Tongue (tissue), 2 donors: Measurements from ENCODE around the gene PDLIM4. TPM values are rescaled to one million over a fixed set of nuclear protein-coding genes. Genes with fewer than 3 reads are reported as not detected.

ENCODE experiments used
- DNase-seq: peaks from one replicate; pipeline ENCODE4 v3.0.0-alpha.2; 2015
- total RNA-seq: library from RNA; depleted of rRNA; stranded (reverse); fragments of >200 nt; gene quantifications from one replicate; pipeline ENCODE4 v1.2.3, GENCODE V29; 2014

The PDLIM4 gene
- total RNA-seq, 1 donor from 2014 or later, result 49.6 TPM

GRCh38 chr5:132267166-132267739 lies 9.8 kb downstream of the PDLIM4 start:
- no peak for DNase-seq

- DNase-seq, result peak; percentile 68
These were observed 10.7 kb downstream of the PDLIM4 start for GRCh38 chr5:132267931-132268768.

GRCh38 chr5:132268769-132269551 lies 11.5 kb downstream of the PDLIM4 start:
- DNase-seq, result no peak

- DNase-seq, result no peak
These were observed 12.3 kb downstream of the PDLIM4 start for GRCh38 chr5:132269635-132270334.

- no peak for DNase-seq
These were observed 12.8 kb downstream of the PDLIM4 start for GRCh38 chr5:132270335-132270665.

- peak; percentile 88 for DNase-seq
These were observed 13.2 kb downstream of the PDLIM4 start for GRCh38 chr5:132270706-132271105.

GRCh38 chr5:132271251-132272246 lies 14.1 kb downstream of the PDLIM4 start:
- no peak for DNase-seq

GRCh38 chr5:132272311-132273210 lies 15.1 kb downstream of the PDLIM4 start:
- peak; percentile 87 for DNase-seq

GRCh38 chr5:132273631-132274030 lies 16.1 kb downstream of the PDLIM4 start:
- no peak for DNase-seq

- DNase-seq, result no peak
These were observed 16.7 kb downstream of the PDLIM4 start for GRCh38 chr5:132274050-132274792.

- DNase-seq, result no peak
These were observed 18.1 kb downstream of the PDLIM4 start for GRCh38 chr5:132275367-132276220.

- no peak for DNase-seq
These were observed 19.8 kb downstream of the PDLIM4 start for GRCh38 chr5:132277256-132277655.

GRCh38 chr5:132277971-132278853 lies 20.7 kb downstream of the PDLIM4 start:
- no peak for DNase-seq

- no peak for DNase-seq
These were observed 22.3 kb downstream of the PDLIM4 start for GRCh38 chr5:132279801-132280200.

- DNase-seq, result no peak
These were observed 23.1 kb downstream of the PDLIM4 start for GRCh38 chr5:132280371-132281240.
